C4-2B (cell line): ENCODE results near the gene MAMDC2.

Source experiments
- ZFX ChIP-seq: fragments of 450-650 bp; IDR thresholded peaks from 2 replicates; pipeline ENCODE4 v1.6.1; 2017
- TF ChIP-seq, protein P1 (sequence below): fragments of 450-650 bp; conservative IDR thresholded peaks from 2 replicates; pipeline ENCODE4 v1.5.1; 2017; ENCODE audit warnings: mild to moderate bottlenecking

DNA sequence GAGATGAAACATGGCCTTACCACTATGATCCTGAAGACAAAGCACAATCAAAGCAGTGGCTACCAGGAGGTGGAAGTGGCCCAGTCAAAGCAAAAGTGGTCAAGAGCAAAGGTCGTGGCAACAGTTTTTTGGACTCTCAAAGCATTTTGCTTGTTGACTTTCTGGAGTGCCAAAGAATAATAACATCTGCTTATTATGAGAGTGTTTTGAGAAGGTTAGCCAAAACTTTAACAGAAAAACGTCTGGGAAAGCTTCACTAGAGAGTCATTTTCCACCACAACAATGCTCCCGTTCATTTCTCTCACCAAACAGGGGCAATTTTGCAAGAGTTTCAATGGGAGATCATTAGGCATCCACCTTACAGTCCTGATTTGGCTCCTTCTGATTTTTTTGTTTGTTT, 33.6 kb upstream of the MAMDC2 start:
- TF ChIP-seq, protein P1, sequence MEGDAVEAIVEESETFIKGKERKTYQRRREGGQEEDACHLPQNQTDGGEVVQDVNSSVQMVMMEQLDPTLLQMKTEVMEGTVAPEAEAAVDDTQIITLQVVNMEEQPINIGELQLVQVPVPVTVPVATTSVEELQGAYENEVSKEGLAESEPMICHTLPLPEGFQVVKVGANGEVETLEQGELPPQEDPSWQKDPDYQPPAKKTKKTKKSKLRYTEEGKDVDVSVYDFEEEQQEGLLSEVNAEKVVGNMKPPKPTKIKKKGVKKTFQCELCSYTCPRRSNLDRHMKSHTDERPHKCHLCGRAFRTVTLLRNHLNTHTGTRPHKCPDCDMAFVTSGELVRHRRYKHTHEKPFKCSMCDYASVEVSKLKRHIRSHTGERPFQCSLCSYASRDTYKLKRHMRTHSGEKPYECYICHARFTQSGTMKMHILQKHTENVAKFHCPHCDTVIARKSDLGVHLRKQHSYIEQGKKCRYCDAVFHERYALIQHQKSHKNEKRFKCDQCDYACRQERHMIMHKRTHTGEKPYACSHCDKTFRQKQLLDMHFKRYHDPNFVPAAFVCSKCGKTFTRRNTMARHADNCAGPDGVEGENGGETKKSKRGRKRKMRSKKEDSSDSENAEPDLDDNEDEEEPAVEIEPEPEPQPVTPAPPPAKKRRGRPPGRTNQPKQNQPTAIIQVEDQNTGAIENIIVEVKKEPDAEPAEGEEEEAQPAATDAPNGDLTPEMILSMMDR = no peak
- no peak for TF ChIP-seq ZFX
